Activated CD8-positive, alpha-beta memory T cell treated with anti-CD3 and anti-CD28 coated beads for 1 hour (primary cell): ENCODE measurements around the gene METRNL.
"Not testable (repeated sequence)": the region's sequence is repeated elsewhere in the genome, so short reads cannot be mapped to it uniquely, and the experiment has no call there.

Experiments used
- DNase-seq, 2 donors: peaks; one replicate each; pipeline ENCODE4 v3.0.0-alpha.2; 2020; ENCODE audit warnings: low read depth in 1 of 2; ENCODE audit errors: extremely low read depth in 1 of 2

METRNL gene

GRCh38 chr17:83051396-83052240, 27.8 kb upstream of the METRNL start:
- DNase-seq = peak; percentile 93 to 96

GRCh38 chr17:83052241-83052564, 27.2 kb upstream of the METRNL start:
- DNase-seq = no peak

- DNase-seq = no peak
Measured at GRCh38 chr17:83053021-83053681, 26.3 kb upstream of the METRNL start.

- DNase-seq = no peak
Measured at GRCh38 chr17:83053739-83054451, 25.5 kb upstream of the METRNL start.

- DNase-seq = no peak
Measured at GRCh38 chr17:83054518-83055125, 24.8 kb upstream of the METRNL start.

- DNase-seq = not testable (repeated sequence)
Measured at GRCh38 chr17:83055176-83055575, 24.2 kb upstream of the METRNL start.

- no peak for DNase-seq
Measured at GRCh38 chr17:83055911-83056582, 23.4 kb upstream of the METRNL start.

GRCh38 chr17:83056583-83057396, 22.6 kb upstream of the METRNL start:
- no peak for DNase-seq

- no peak for DNase-seq
Measured at GRCh38 chr17:83057397-83057761, 22.0 kb upstream of the METRNL start.

GRCh38 chr17:83057793-83058265, 21.6 kb upstream of the METRNL start:
- DNase-seq = no peak

- DNase-seq = no peak
Measured at GRCh38 chr17:83058266-83058798, 21.1 kb upstream of the METRNL start.

GRCh38 chr17:83061586-83061985, 17.8 kb upstream of the METRNL start:
- no peak for DNase-seq

- no peak for DNase-seq
Measured at GRCh38 chr17:83062011-83062817, 17.2 kb upstream of the METRNL start.

- no peak for DNase-seq
Measured at GRCh38 chr17:83062818-83063671, 16.4 kb upstream of the METRNL start.

GRCh38 chr17:83064021-83064731, 15.2 kb upstream of the METRNL start:
- DNase-seq = no peak

- DNase-seq = no peak
Measured at GRCh38 chr17:83064732-83065659, 14.4 kb upstream of the METRNL start.
